IMR-90 (cell line): ENCODE results near the gene ANXA1. TPM values are rescaled to one million over a fixed set of nuclear protein-coding genes. Genes with fewer than 3 reads are reported as not detected.
A peak's percentile ranks its signal among the peaks of the same experiment; 100 is the strongest.

Experiments
- ATAC-seq: fragments of 200-7000 bp; cut with Tn5 transposase; 2 replicates; pipeline ENCODE4 v1.9.1; 2020; ENCODE audit warnings: low read depth, mild to moderate bottlenecking, moderate library complexity
- BruUV-seq: library from RNA; stranded (reverse); fragments of 400-500 nt; replicated peaks from 2 replicates; lab custom pipeline; 2021; lab: Mats Ljungman, UMichigan
- CTCF ChIA-PET: fragments of 300-600 bp; formaldehyde crosslinking; extraction: SDS; loops from one replicate; lab custom pipeline; 2021; ENCODE audit warnings: antibody characterized with exemption; lab: Yijun Ruan, JAX
- POLR2A ChIA-PET: fragments of 300-600 bp; sonication (Branson Sonifier 250); formaldehyde crosslinking; loops from one replicate; lab custom pipeline; 2022; ENCODE audit warnings: antibody characterized with exemption; ENCODE audit not compliant: unreplicated experiment; lab: Charles Lee
- DNase-seq: peaks from one replicate; pipeline ENCODE4 v3.0.0; 2013
- H2AFZ ChIP-seq: replicated peaks from 2 replicates; pipeline ENCODE3; 2013; ENCODE audit warnings: low read length, mild to moderate bottlenecking; ENCODE audit not compliant: poor library complexity
- H2AK5ac ChIP-seq: 2 replicates; pipeline ENCODE4 v1.6.1; 2013; ENCODE audit warnings: low read depth, low read length, inconsistent platforms
- H2AK9ac ChIP-seq: replicated peaks from 2 replicates; pipeline ENCODE3; 2013; ENCODE audit warnings: mild to moderate bottlenecking, low read depth, low read length, moderate library complexity; ENCODE audit not compliant: poor library complexity
- H2BK120ac ChIP-seq: 2 replicates; pipeline ENCODE4 v1.6.1; 2013; ENCODE audit warnings: low read depth, low read length, inconsistent platforms
- H2BK15ac ChIP-seq: 3 replicates; pipeline ENCODE4 v1.6.1; 2013; ENCODE audit warnings: low read depth, low read length, inconsistent platforms
- H2BK20ac ChIP-seq: 2 replicates; pipeline ENCODE4 v1.6.1; 2013; ENCODE audit warnings: low read depth, mild to moderate bottlenecking, inconsistent platforms, low read length, moderate library complexity
- H2BK5ac ChIP-seq: 2 replicates; pipeline ENCODE4 v1.6.1; 2013; ENCODE audit warnings: mild to moderate bottlenecking, low read depth, low read length, inconsistent platforms; ENCODE audit not compliant: poor library complexity, severe bottlenecking
- H3K14ac ChIP-seq: replicated peaks from 2 replicates; pipeline ENCODE4 v1.6.1; 2013; ENCODE audit warnings: low read depth, low read length, inconsistent platforms
- H3K18ac ChIP-seq: 2 replicates; pipeline ENCODE4 v1.6.1; 2013; ENCODE audit warnings: low read depth, low read length, control low read depth
- H3K23ac ChIP-seq: 2 replicates; pipeline ENCODE4 v1.6.1; 2013; ENCODE audit warnings: low read depth, low read length, inconsistent platforms
- H3K27ac ChIP-seq: 2 replicates; pipeline ENCODE4 v1.5.1; 2013; ENCODE audit warnings: mild to moderate bottlenecking, control low read depth, low read length; ENCODE audit not compliant: insufficient read depth
- H3K27me3 ChIP-seq: 2 replicates; pipeline ENCODE4 v1.6.1; 2013; ENCODE audit warnings: low read length; ENCODE audit not compliant: control insufficient read depth, insufficient read depth
- H3K36me3 ChIP-seq: 2 replicates; pipeline ENCODE4 v1.6.1; 2013; ENCODE audit warnings: low read length, mixed read lengths; ENCODE audit not compliant: control insufficient read depth, insufficient read depth
- H3K4ac ChIP-seq: 2 replicates; pipeline ENCODE4 v1.6.1; 2013; ENCODE audit warnings: low read depth, low read length, inconsistent platforms
- H3K4me1 ChIP-seq: 2 replicates; pipeline ENCODE4 v1.6.1; 2013; ENCODE audit warnings: low read length, mixed read lengths; ENCODE audit not compliant: control insufficient read depth, insufficient read depth
- H3K4me2 ChIP-seq: 2 replicates; pipeline ENCODE4 v1.6.1; 2013; ENCODE audit warnings: low read depth, mild to moderate bottlenecking, control low read depth, low read length, moderate library complexity
- H3K4me3 ChIP-seq: 2 replicates; pipeline ENCODE4 v1.5.1; 2013; ENCODE audit warnings: low read depth, mild to moderate bottlenecking, control low read depth, low read length, moderate library complexity; ENCODE audit not compliant: insufficient read depth
- H3K56ac ChIP-seq: 2 replicates; pipeline ENCODE4 v1.6.1; 2013; ENCODE audit warnings: low read length, inconsistent platforms; ENCODE audit not compliant: insufficient read depth; ENCODE audit errors: extremely low read depth
- H3K79me1 ChIP-seq, 2 experiments: 2 replicates each; pipeline ENCODE4 v1.6.1; 2013; ENCODE audit warnings: low read length in 2 of 2, inconsistent platforms in 1 of 2, low read depth in 1 of 2
- H3K9ac ChIP-seq: 2 replicates; pipeline ENCODE4 v1.6.1; 2013; ENCODE audit warnings: low read depth, low read length, control low read depth
- H3K9me1 ChIP-seq: 2 replicates; pipeline ENCODE4 v1.6.1; 2013; ENCODE audit warnings: low read length, inconsistent platforms; ENCODE audit not compliant: insufficient read depth
- H3K9me3 ChIP-seq: 2 replicates; pipeline ENCODE4 v1.6.1; 2013; ENCODE audit warnings: low read length; ENCODE audit not compliant: control insufficient read depth, insufficient read depth
- H4K20me1 ChIP-seq: 2 replicates; pipeline ENCODE4 v1.6.1; 2013; ENCODE audit warnings: low read length, inconsistent platforms; ENCODE audit not compliant: insufficient read depth
- H4K5ac ChIP-seq: 2 replicates; pipeline ENCODE4 v1.6.1; 2013; ENCODE audit warnings: mild to moderate bottlenecking, low read depth, low read length, control low read depth
- H4K8ac ChIP-seq, 2 experiments: 2 replicates each; pipeline ENCODE4 v1.6.1; 2013; ENCODE audit warnings: low read depth in 2 of 2, low read length in 2 of 2, control low read depth in 1 of 2, inconsistent platforms in 1 of 2
- H4K91ac ChIP-seq: 2 replicates; pipeline ENCODE4 v1.6.1; 2013; ENCODE audit warnings: low read depth, low read length, inconsistent platforms; ENCODE audit not compliant: insufficient read depth
- FOS ChIP-seq: fragments of 150-350 bp; IDR thresholded peaks from 2 replicates; pipeline ENCODE4 v1.6.1; 2016; ENCODE audit warnings: low read depth, low read length
- MXI1 ChIP-seq: IDR thresholded peaks from 2 replicates; pipeline ENCODE4 v1.6.1; 2012; ENCODE audit warnings: low read depth, mild to moderate bottlenecking, low read length, moderate library complexity, borderline replicate concordance
- WGBS, 2 experiments: methylation state at CpG; one replicate each; pipeline versions ENCODE4 v1.1.5 to v1.1.7; 2013; ENCODE audit warnings: missing lambda C conversion rate in 2 of 2; ENCODE audit not compliant: insufficient read length in 1 of 2; ENCODE audit errors: extremely low coverage in 2 of 2; 5-methylcytosine and 5-hydroxymethylcytosine counted together
- dilution Hi-C: fragments of 300-500 bp; cut with HindIII; formaldehyde crosslinking; loops from one replicate; pipeline ENCODE4 v1.14.3; 2018; ENCODE audit warnings: low sequenced_read_pairs; ENCODE audit not compliant: unreplicated experiment
- in situ Hi-C: fragments of 300-500 bp; cut with MboI; formaldehyde crosslinking; loops from 3 replicates; pipeline ENCODE4 v1.14.3; 2019; ENCODE audit warnings: low sequenced_read_pairs, inconsistent platforms, mixed read lengths
- intact Hi-C: fragments of 100-400 bp; cut with micrococcal nuclease; formaldehyde crosslinking; loops from 2 replicates; pipeline ENCODE4 v1.10.0; 2022
- polyA plus RNA-seq, 3 experiments: library from polyadenylated mRNA; depleted of rRNA; stranded (reverse); fragments of >200 nt; gene quantifications; 2 replicates each; pipeline ENCODE4 v1.2.3, GENCODE V29; 2012; ENCODE audit warnings: low replicate concordance in 1 of 3
- total RNA-seq: library from RNA; depleted of rRNA; stranded (reverse); fragments of >200 nt; gene quantifications from 2 replicates; pipeline ENCODE4 v1.2.3, GENCODE V29; 2012

ANXA1 gene
- total and polyA plus RNA-seq, 2 of the 4 experiments (the other 2 are of a cell fraction) = 520 to 583 TPM

- Histone ChIP-seq H4K8ac (no peak overlapping the region), H3K27ac (no peak overlapping the region), H3K36me3 (no peaks in the 10 kb centered on the region), H2AFZ (no peak overlapping the region), H2BK120ac (no peak overlapping the region), H3K27me3 (peaks cover 3% of the 10 kb centered on the region; the same call in 1 of the 2 replicates), H3K4ac (no peak overlapping the region), H3K23ac (no peak overlapping the region), H2BK15ac (no peak overlapping the region), H2BK20ac (no peak overlapping the region), H2AK9ac (no peak overlapping the region), H3K56ac (no peak overlapping the region), H3K14ac (no peak overlapping the region), H4K91ac (no peak overlapping the region), H2BK5ac (no peak overlapping the region), H3K79me1 (no peaks in the 10 kb centered on the region), H3K18ac (no peak overlapping the region), H3K4me3 (no peak overlapping the region), H3K4me1 (0 out of 2 replicates have a peak, but pooled peaks cover 1% of the 10 kb centered on the region), H3K4me2 (no peak overlapping the region), H3K9ac (no peak overlapping the region), H2AK5ac (no peak overlapping the region), H4K20me1 (no peaks in the 10 kb centered on the region), H3K9me1 (no peaks in the 10 kb centered on the region; the same call in 1 of the 2 replicates), H3K9me3 (no peaks in the 10 kb centered on the region), H4K5ac (no peak overlapping the region)
- 0 out of 2 replicates have a peak, but pooled peaks have one; percentile 55 for ATAC-seq
- DNase-seq = peak; percentile 71
- dilution Hi-C loops (no loop called here), in situ Hi-C loops (loop anchor here (5.0 to 10.0 kb wide), 2 partner anchors 73 to 326 kb away; no protein-coding TSS in a partner anchor), intact Hi-C loops (loop anchor here (5.0 kb wide), 1 partner anchor 308 kb away; no protein-coding TSS in a partner anchor)
- no TSS peak for BruUV-seq
- ChIA-PET CTCF (interaction anchor here (0.5 to 5.3 kb wide), 2 partner anchors 73 to 79 kb away, joined by 4 to 26 read pairs; no protein-coding TSS in a partner anchor), POLR2A (no interaction called here)
- no CpG with 5 or more reads among the region's 1 CpG for WGBS, 2 experiments
- TF ChIP-seq FOS = peak; percentile 40; the same call in 1 of the 2 replicates
- TF ChIP-seq MXI1 = no peak
Observed at GRCh38 chr9:73180403-73180802, 28.7 kb downstream of the ANXA1 start.
